Lung (tissue), 12 donors: Measurements from ENCODE around the gene SIK3. TPM values are rescaled to one million over a fixed set of nuclear protein-coding genes. Genes with fewer than 3 reads are reported as not detected.
"Not testable (repeated sequence)": the region's sequence is repeated elsewhere in the genome, so short reads cannot be mapped to it uniquely, and the experiment has no call there.

Experiments
- ATAC-seq: fragments of 200-7000 bp; cut with Tn5 transposase; one replicate; pipeline ENCODE4 v1.9.1; 2020; ENCODE audit warnings: moderate number of reproducible peaks; ENCODE audit not compliant: insufficient read depth, low FRiP score
- DNase-seq, 3 donors: peaks; one replicate each; pipeline ENCODE4 v3.0.0-alpha.2; 2013 to 2017
- H3K27ac ChIP-seq, 2 donors: one replicate each; pipeline ENCODE4 v1.5.1; 2013; ENCODE audit warnings: mild to moderate bottlenecking in 2 of 2, moderate library complexity in 2 of 2, control low read depth in 1 of 2, inconsistent platforms in 1 of 2, low read depth in 1 of 2, low read length in 1 of 2
- H3K27me3 ChIP-seq, 3 donors: one replicate each; pipeline ENCODE4 v1.5.1; 2013; ENCODE audit warnings: low read length in 2 of 3; ENCODE audit not compliant: control insufficient read depth in 3 of 3, insufficient read depth in 3 of 3
- H3K36me3 ChIP-seq, 4 donors: one replicate each; pipeline ENCODE4 v1.5.1; 2013; ENCODE audit warnings: low read length in 4 of 4, mild to moderate bottlenecking in 1 of 4, moderate library complexity in 1 of 4; ENCODE audit not compliant: control insufficient read depth in 4 of 4, insufficient read depth in 4 of 4
- H3K4me1 ChIP-seq, 5 donors: one replicate each; pipeline ENCODE4 v1.5.1; 2013; ENCODE audit warnings: low read length in 5 of 5, mild to moderate bottlenecking in 2 of 5, moderate library complexity in 1 of 5; ENCODE audit not compliant: control insufficient read depth in 5 of 5, insufficient read depth in 5 of 5
- H3K4me3 ChIP-seq: one replicate; pipeline ENCODE4 v1.5.1; 2013; ENCODE audit warnings: mild to moderate bottlenecking, control low read depth, moderate library complexity
- H3K9ac ChIP-seq, 2 donors: one replicate each; pipeline ENCODE4 v1.5.1; 2013; ENCODE audit warnings: low read length in 2 of 2, control low read depth in 1 of 2; ENCODE audit not compliant: insufficient read depth in 1 of 2
- H3K9me3 ChIP-seq, 4 donors: one replicate each; pipeline ENCODE4 v1.5.1; 2013; ENCODE audit warnings: low read length in 3 of 4, mild to moderate bottlenecking in 1 of 4, moderate library complexity in 1 of 4; ENCODE audit not compliant: control insufficient read depth in 4 of 4, insufficient read depth in 3 of 4
- WGBS, 2 donors: extraction: QIAGEN DNeasy Blood & Tissue Kit; methylation state at CpG; one replicate each; pipeline ENCODE4 v1.1.7; 2013; 5-methylcytosine and 5-hydroxymethylcytosine counted together
- polyA plus RNA-seq, 2 donors: library from polyadenylated mRNA; stranded (reverse); fragments of 200-250 nt; gene quantifications; one replicate each; pipeline ENCODE4 v1.2.1, GENCODE V29; 2013
- total RNA-seq, 2 donors: library from RNA; depleted of rRNA in 1 of 2; stranded (reverse); fragments of >200 nt in 1 of 2; gene quantifications; one replicate each; pipeline ENCODE4 v1.2.1, GENCODE V29; 2014 to 2021
- TF ChIP-seq, protein P1 (sequence below): IDR thresholded peaks from 2 replicates; pipeline ENCODE4 v1.5.1; 2012; ENCODE audit warnings: mild to moderate bottlenecking; ENCODE audit errors: control extremely low read depth, extremely low read depth
- donor health status: control.
- donor health status: control.
- donor health status: Bipolar disorder and iron deficiency.
- donor health status: healthy.
- donor health status: DM: yes; HTN: yes; CAD: no.

Gene SIK3
- total and polyA plus RNA-seq, 4 donors: 9.0 to 43.4 (median 29.6) TPM

DNA sequence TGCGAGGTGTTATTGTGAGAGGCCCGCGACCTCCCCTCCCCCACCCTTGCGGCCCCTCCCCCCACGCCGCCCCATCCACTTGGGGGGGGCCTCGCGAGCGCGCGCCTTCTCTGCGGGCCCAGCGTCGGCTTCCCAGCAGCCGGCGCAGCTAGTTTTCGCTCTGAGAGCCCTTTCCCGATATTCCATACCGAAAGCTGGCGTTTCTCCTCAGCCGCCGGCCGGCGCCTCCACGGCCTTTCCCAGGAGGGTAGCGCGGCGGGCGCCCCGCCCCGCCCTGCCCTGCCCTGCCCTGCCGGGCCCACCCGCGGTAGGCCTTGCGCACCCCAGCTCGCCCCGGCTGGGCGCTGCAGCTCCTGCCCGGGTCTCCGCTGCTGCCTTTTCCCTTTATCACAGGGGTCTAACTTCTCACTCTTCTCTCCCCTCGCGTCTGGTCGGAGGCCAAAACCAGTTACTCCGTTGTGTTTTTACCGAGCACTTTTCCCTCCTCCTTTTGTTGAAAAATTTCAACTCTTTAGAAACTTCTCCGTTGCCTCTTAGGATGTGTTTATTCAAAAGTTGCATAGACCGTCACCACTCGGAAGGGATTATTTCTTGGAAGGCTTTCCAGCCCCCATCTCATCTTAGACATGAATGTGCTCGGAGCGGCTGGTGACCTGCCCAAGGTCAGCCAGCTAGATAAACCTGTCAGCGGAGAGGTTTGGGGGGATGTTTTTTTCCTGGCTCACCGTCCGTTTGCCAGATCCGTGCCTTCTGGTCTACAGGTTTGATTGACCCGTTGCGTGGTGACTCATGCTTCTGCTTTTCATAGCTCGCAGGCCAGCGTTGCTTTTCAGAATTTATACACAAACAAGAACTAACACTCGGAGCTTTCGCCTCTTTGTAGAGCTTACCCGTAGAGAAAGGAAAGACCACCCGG lies 46.5 kb upstream of the SIK3 start:
- 0% methylated on average over 45 to 62 of the region's 62 CpGs for WGBS, 2 donors
- no peaks in the 10 kb centered on the region for H3K9me3 ChIP-seq
- H3K27me3 ChIP-seq: no peaks in the 10 kb centered on the region
- TF ChIP-seq, protein P1, sequence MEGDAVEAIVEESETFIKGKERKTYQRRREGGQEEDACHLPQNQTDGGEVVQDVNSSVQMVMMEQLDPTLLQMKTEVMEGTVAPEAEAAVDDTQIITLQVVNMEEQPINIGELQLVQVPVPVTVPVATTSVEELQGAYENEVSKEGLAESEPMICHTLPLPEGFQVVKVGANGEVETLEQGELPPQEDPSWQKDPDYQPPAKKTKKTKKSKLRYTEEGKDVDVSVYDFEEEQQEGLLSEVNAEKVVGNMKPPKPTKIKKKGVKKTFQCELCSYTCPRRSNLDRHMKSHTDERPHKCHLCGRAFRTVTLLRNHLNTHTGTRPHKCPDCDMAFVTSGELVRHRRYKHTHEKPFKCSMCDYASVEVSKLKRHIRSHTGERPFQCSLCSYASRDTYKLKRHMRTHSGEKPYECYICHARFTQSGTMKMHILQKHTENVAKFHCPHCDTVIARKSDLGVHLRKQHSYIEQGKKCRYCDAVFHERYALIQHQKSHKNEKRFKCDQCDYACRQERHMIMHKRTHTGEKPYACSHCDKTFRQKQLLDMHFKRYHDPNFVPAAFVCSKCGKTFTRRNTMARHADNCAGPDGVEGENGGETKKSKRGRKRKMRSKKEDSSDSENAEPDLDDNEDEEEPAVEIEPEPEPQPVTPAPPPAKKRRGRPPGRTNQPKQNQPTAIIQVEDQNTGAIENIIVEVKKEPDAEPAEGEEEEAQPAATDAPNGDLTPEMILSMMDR: no peak
- DNase-seq: peak; percentile 29 to 66 (median 58)
- peaks cover 0 to 16% (median 4%) of the 10 kb centered on the region in 5 donors for H3K4me1 ChIP-seq
- H3K27ac ChIP-seq: peak overlapping the region; percentile 91 to 92
- ATAC-seq: peak; percentile 72
- peak overlapping the region; percentile 91 for H3K4me3 ChIP-seq
- H3K36me3 ChIP-seq: peaks cover 0 to 6% (median 5%) of the 10 kb centered on the region in 4 donors
- peak overlapping the region; percentile 82 to 86 for H3K9ac ChIP-seq

DNA sequence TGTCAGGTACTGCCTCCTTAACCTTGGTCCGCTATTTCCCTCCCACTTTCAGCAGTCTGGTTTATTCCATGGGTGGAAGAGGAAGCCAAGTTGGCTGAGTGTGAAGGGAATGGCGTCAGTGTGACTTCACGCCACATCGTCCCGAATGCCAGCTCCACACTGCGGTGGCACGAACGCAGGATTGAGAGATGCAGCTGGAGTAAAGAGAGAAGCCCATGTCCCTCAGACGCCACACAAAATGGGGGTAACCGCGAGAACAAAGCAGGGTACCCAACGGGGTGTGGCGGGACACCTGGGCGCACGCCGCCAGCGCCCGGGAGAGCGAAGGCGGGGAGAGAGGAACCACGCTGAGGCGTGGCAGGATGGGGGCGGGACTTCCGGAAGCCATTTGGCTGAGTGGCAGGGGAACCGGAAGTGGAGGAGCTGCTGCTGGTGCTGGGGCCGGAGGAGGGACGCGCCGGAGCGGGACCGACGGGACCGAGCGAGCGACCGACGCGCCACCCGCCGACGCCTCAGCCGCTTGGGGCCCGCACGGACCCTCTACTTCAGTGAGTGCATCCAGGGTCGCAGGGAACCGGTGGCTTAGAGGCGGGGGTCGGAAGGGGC lies 45.7 kb upstream of the SIK3 start, which contains the start of gene PAFAH1B2:
TSS of gene PAFAH1B2 (plus strand) at position 417 of the 606 bp plus-strand sequence. CDS start 8,161 bp downstream, outside the sequence.
- ATAC-seq: peak; percentile 94
- TF ChIP-seq, protein P1: no peak
- H3K4me1 ChIP-seq: peaks cover 0 to 16% (median 3%) of the 10 kb centered on the region in 5 donors
- H3K27me3 ChIP-seq: no peaks in the 10 kb centered on the region
- 0 to 1% methylated on average over 40 to 48 of the region's 48 CpGs for WGBS, 2 donors
- H3K9ac ChIP-seq: peak within 1 kb of the TSS; percentile 82 to 86
- H3K4me3 ChIP-seq: peak within 1 kb of the TSS; percentile 91
- peak within 1 kb of the TSS; percentile 91 to 92 for H3K27ac ChIP-seq
- peaks cover 0 to 6% (median 5%) of the 10 kb centered on the region in 4 donors for H3K36me3 ChIP-seq
- peak; percentile 96 to 97 (median 96) for DNase-seq
- H3K9me3 ChIP-seq: no peaks in the 10 kb centered on the region

GRCh38 chr11:117143390-117143789 lies 45.2 kb upstream of the SIK3 start:
- 8 to 10% methylated on average over 5 of the region's 5 CpGs for WGBS, 2 donors
- Histone ChIP-seq H3K27me3 (no peaks in the 10 kb centered on the region), H3K9me3 (no peaks in the 10 kb centered on the region), H3K27ac (peak overlapping the region; percentile 48 to 83), H3K36me3 (peaks cover 0 to 6% (median 5%) of the 10 kb centered on the region in 4 donors), H3K4me3 (peak overlapping the region; percentile 91), H3K9ac (peak overlapping the region in 1 of 2 donors; percentile 78), H3K4me1 (peaks cover 0 to 16% (median 3%) of the 10 kb centered on the region in 5 donors)
- TF ChIP-seq, protein P1: no peak
- DNase-seq (peak; percentile 52 to 81 (median 76)), ATAC-seq (peak; percentile 35)

GRCh38 chr11:117137223-117138086 lies 39.2 kb upstream of the SIK3 start:
- not testable (repeated sequence) for H3K9me3 ChIP-seq

GRCh38 chr11:117134979-117135378 lies 36.8 kb upstream of the SIK3 start:
- 92 to 100% methylated on average over 1 of the region's 4 CpGs for WGBS, 2 donors
- ATAC-seq: not testable (repeated sequence)

More at GRCh38 chr11:117137223-117138086, 39.2 kb upstream of the SIK3 start:
- H3K27me3 ChIP-seq, H3K9ac ChIP-seq, ATAC-seq, H3K27ac ChIP-seq, H3K4me3 ChIP-seq, H3K36me3 ChIP-seq, H3K4me1 ChIP-seq, DNase-seq: not testable (repeated sequence)
- WGBS, 2 donors: 80% methylated on average over 1 of the region's 15 CpGs; no CpG with 5 or more reads in 1 of the 2 donors

More at GRCh38 chr11:117134979-117135378, 36.8 kb upstream of the SIK3 start:
- not testable (repeated sequence) for H3K4me1 ChIP-seq, H3K27me3 ChIP-seq, H3K27ac ChIP-seq, H3K36me3 ChIP-seq, H3K9ac ChIP-seq, H3K9me3 ChIP-seq, H3K4me3 ChIP-seq, DNase-seq
